Vagina (tissue), 2 donors: ENCODE measurements around the gene ADAT3.

Source experiments
- CTCF ChIP-seq, 3 experiments: fragments of 450-650 bp in 2 of 3; fragments of 200-600 bp in 1 of 3; sonication (generic) in 1 of 3; IDR thresholded peaks; one replicate each; pipeline ENCODE4 v1.5.1; 2017 to 2019; ENCODE audit warnings: antibody characterized with exemption in 3 of 3, mild to moderate bottlenecking in 2 of 3, moderate library complexity in 2 of 3
- POLR2A ChIP-seq, 2 donors: fragments of 450-650 bp; IDR thresholded peaks; one replicate each; pipeline ENCODE4 v1.6.1; 2017; ENCODE audit warnings: antibody characterized with exemption in 2 of 2, mild to moderate bottlenecking in 2 of 2, moderate library complexity in 2 of 2
- POLR2AphosphoS5 ChIP-seq, 2 donors: sonication (generic); formaldehyde crosslinking; IDR thresholded peaks; one replicate each; pipeline ENCODE4 v1.9.0; 2017; ENCODE audit warnings: antibody characterized with exemption in 2 of 2, mild to moderate bottlenecking in 2 of 2, low read depth in 1 of 2; ENCODE audit not compliant: insufficient read depth in 1 of 2

- no peak for TF ChIP-seq CTCF (IDR thresholded peaks at IDR 0.05)
- no peak for TF ChIP-seq POLR2AphosphoS5 (IDR thresholded peaks at IDR 0.05; ENCODE audit: insufficient read depth in 1 of 2, low read depth in 1 of 2)
- no peak for TF ChIP-seq POLR2A (IDR thresholded peaks at IDR 0.05)
Observed at GRCh38 chr19:1911995-1912394, 6.8 kb downstream of the ADAT3 start.
